ENCODE results near the gene LYSMD2. TPM values are rescaled to one million over a fixed set of nuclear protein-coding genes. Genes with fewer than 3 reads are reported as not detected.

Gene LYSMD2
- total RNA-seq, 1 donor from 2014 or later: 20.6 TPM

DNA sequence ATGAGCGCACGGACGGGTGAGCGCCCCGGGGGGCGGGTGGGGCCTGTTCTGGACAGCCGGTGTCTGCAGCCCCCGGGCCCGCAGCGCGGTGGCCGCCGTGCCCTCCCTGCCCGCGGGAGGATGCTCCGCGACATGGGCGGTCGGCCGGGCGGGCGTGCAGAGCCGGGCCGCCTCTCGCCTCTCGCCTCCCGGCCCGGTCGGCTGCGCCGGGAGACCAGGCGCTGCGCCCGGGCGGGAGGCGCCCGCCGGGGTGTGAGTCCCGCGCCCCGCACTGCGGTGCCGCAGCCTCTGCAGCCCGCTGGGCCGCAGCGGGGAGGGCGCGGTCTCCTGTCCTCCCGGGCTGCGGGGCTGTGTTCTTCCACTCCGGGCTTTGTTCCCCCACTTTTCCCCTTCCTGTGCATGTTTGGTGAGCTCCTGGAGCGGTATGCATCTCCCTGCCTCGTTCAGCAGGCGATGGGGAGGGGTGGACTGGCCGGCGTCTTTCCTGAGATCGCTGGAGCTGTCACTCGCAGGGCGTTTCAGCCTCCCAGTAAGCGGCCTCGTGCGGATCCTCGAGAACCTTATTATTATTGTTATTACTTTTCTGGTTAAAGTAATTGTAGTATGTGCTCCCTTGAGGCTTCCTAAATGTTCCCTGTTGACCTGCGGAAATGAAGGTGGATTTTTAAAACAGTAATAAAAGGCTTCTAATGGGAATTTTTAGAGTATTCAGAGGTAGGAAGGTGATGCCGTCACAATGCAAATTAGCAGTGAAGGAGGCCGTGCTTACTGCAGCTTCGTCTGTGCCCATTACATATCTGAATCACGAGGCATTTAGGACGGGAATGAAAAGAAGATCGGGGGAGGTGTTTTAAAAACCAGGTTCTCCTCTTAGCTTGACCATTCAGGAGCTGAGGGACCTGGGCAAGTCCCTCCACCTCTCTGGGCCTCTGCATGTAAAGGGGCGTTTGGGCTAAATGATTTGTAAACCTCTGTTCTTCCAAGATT is 14.5 kb upstream of the LYSMD2 start:
- H3K4me3 ChIP-seq: peak overlapping the region; percentile 68
- no peaks in the 10 kb centered on the region for H3K27me3 ChIP-seq
- intact Hi-C loops (cut with DNase I): no loop called here
- H3K27ac ChIP-seq: no peak overlapping the region
- no peaks in the 10 kb centered on the region for H3K36me3 ChIP-seq
- ATAC-seq (peak; percentile 50), DNase-seq (peak; percentile 67)
- peaks cover 15% of the 10 kb centered on the region for H3K4me1 ChIP-seq
- TF ChIP-seq, protein P1, sequence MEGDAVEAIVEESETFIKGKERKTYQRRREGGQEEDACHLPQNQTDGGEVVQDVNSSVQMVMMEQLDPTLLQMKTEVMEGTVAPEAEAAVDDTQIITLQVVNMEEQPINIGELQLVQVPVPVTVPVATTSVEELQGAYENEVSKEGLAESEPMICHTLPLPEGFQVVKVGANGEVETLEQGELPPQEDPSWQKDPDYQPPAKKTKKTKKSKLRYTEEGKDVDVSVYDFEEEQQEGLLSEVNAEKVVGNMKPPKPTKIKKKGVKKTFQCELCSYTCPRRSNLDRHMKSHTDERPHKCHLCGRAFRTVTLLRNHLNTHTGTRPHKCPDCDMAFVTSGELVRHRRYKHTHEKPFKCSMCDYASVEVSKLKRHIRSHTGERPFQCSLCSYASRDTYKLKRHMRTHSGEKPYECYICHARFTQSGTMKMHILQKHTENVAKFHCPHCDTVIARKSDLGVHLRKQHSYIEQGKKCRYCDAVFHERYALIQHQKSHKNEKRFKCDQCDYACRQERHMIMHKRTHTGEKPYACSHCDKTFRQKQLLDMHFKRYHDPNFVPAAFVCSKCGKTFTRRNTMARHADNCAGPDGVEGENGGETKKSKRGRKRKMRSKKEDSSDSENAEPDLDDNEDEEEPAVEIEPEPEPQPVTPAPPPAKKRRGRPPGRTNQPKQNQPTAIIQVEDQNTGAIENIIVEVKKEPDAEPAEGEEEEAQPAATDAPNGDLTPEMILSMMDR (IDR thresholded peaks at IDR 0.05): no peak
- no peaks in the 10 kb centered on the region for H3K9me3 ChIP-seq

DNA sequence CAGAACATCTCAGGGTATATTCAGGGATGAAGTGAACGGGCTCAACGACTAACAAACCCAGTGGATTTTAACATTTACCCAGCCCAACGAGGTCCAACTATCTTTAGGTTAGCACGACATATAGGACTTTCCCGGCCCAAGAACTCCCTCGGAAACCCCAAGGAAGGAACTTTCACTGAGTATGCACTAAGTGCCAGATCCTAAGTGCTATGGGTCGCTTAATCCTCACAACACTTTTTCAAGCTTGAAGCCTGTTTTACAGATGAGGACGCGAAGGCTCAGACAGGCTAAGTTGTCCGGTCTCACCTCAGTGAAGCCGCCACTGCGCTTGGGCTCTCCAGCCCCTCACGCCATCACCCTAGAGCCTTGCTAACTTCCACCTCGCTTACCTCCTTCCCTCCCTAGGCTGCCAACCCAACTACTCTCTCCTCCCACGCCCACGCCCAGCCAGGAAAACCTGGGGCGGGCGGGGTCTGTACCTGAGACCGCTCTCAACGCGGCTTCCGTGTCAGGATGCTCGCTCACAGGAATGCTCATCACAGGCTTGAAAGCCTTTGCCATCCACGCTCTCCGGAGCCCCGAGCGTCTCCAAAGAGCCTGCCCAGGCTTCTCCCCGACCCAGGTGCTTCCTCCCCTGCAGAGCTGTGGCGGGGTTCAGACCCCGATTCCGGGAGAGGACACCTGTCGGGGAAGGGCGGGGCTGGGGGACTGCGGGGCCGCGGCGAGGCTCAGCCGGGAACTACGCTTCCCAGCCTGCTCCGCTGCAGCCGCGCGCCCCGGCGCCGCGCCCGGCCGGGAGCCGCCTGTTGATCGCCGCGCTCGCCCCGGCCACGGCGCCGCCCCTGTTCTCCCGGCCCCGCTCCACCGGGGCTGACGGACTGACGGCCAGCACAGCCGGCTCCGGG is 13.6 kb upstream of the LYSMD2 start, which contains the start of gene TMOD2:
Gene TMOD2 (plus strand): TSS at position 806 of the 905 bp plus-strand sequence. CDS start 14,845 bp downstream, outside the sequence.
- peak; percentile 93 for ATAC-seq
- peak; percentile 83 for DNase-seq
- H3K4me3 ChIP-seq: peak within 1 kb of the TSS; percentile 68
- H3K4me1 ChIP-seq: peaks cover 12% of the 10 kb centered on the region
- no peaks in the 10 kb centered on the region for H3K36me3 ChIP-seq
- intact Hi-C loops (cut with DNase I): no loop called here
- H3K27me3 ChIP-seq: no peaks in the 10 kb centered on the region
- TF ChIP-seq, protein P1 (IDR thresholded peaks at IDR 0.05): no peak
- no peaks in the 10 kb centered on the region for H3K9me3 ChIP-seq
- H3K27ac ChIP-seq: no peak within 1 kb of the TSS

DNA sequence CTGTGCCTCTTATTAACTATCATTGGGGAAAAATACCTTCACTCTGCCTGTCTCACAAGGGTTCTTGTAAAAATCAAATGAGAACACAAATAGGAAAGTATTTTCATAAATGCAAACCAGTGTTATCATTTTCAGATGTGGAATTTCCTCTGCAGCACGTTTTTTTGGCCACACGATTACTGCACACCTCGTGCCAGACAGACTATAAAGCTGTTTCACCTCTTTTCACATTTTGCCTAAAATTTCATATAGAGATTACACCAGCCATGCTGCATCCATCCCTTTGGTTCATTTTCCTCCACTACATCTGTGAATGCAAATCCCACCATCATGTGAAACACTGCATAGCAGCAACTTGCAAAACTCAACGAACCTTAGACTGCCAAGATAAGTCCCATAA is 12.7 kb upstream of the LYSMD2 start:
- DNase-seq (no peak), ATAC-seq (no peak)
- no peak overlapping the region for H3K4me3 ChIP-seq
- peaks cover 12% of the 10 kb centered on the region for H3K4me1 ChIP-seq
- no peak overlapping the region for H3K27ac ChIP-seq
- TF ChIP-seq, protein P1 (IDR thresholded peaks at IDR 0.05): no peak
- H3K9me3 ChIP-seq: no peaks in the 10 kb centered on the region
- intact Hi-C loops (cut with DNase I): no loop called here
- no peaks in the 10 kb centered on the region for H3K36me3 ChIP-seq
- no peaks in the 10 kb centered on the region for H3K27me3 ChIP-seq

DNA sequence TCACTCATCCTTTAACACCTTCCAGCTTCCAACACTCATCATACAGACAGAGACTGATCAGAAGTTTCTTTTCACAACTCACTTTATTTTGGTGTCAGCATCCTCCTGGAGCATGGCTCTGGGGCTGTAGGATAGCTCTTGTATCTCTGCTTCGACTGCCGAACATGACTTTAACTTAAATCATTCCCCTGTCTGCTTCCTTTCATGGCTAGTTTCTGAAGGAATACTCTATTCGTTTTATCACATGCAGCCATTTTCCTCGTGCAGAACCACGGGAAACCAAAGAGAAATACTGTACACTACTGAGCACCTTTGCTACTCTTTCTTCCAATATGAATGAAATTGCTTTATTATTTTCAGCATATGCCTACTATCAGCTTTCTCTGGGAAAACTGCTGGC is 11.9 kb upstream of the LYSMD2 start:
- no peaks in the 10 kb centered on the region for H3K9me3 ChIP-seq
- H3K4me1 ChIP-seq: peaks cover 12% of the 10 kb centered on the region
- H3K36me3 ChIP-seq: no peaks in the 10 kb centered on the region
- intact Hi-C loops (cut with DNase I): no loop called here
- H3K4me3 ChIP-seq: no peak overlapping the region
- DNase-seq (no peak), ATAC-seq (no peak)
- TF ChIP-seq, protein P1 (IDR thresholded peaks at IDR 0.05): no peak
- H3K27ac ChIP-seq: no peak overlapping the region
- H3K27me3 ChIP-seq: no peaks in the 10 kb centered on the region

DNA sequence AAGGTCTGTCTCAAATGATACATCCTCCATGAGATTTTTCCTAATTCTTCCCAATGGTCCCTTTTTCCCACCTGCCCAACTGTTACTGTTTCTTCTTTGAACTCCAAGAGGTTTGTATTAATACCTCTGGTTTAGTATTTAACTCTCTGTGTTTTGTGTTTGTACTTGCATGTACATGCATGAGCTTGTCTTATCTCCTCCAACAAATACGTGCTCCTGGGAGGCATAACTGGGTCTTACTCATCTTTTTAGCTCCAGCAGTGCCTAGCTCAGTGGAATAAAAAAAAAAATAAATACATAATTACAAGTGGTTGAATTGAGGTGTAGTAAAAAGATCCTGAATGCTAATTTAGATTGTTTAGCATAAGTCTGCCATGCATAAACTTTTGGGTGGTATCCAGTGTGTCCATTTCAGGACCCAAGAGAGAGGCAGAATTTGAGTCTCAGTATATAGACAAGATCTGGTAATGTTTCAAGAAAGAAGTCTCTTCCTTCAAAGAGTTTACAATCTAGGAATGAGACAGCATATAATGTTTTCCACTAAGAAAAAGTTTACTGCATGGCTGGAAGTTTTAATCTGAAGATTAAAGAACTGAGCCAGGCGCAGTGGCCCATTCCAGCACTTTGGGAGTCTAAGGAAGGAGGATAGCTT is 1.7 kb upstream of the LYSMD2 start:
- TF ChIP-seq, protein P1 (IDR thresholded peaks at IDR 0.05): no peak
- Histone ChIP-seq H3K4me3 (no peak overlapping the region), H3K27ac (no peak overlapping the region), H3K36me3 (no peaks in the 10 kb centered on the region), H3K4me1 (peaks cover 23% of the 10 kb centered on the region), H3K27me3 (no peaks in the 10 kb centered on the region), H3K9me3 (no peaks in the 10 kb centered on the region)
- no peak for DNase-seq
- ATAC-seq: no peak
- intact Hi-C loops (cut with DNase I): no loop called here

All from upper lobe of right lung (tissue), 1 donor.